GM18867 (cell line): Measurements from ENCODE around the gene POLR2I.
A peak's percentile ranks its signal among the peaks of the same experiment; 100 is the strongest.

Experiments
- ATAC-seq: cut with Tn5 transposase; IDR thresholded peaks from one replicate; pipeline ENCODE4 v1.9.1; 2021; ENCODE audit warnings: mild to moderate bottlenecking, moderate library complexity; ENCODE audit not compliant: unreplicated experiment

POLR2I gene

GRCh38 chr19:36114721-36115452 lies at the start of gene POLR2I:
Gene POLR2I, minus strand, starts transcription at chr19:36114875. Its CDS starts 19 bp downstream, at chr19:36114856.
- peak; percentile 78 for ATAC-seq

- no peak for ATAC-seq
These were observed 49.1 kb upstream of the POLR2I start for GRCh38 chr19:36163813-36164212.

GRCh38 chr19:36160821-36161596 lies 46.3 kb upstream of the POLR2I start:
- ATAC-seq: no peak

GRCh38 chr19:36153126-36153525 lies 38.5 kb upstream of the POLR2I start:
- no peak for ATAC-seq

- ATAC-seq: no peak
These were observed 37.8 kb upstream of the POLR2I start, which contains the start of gene COX7A1 for GRCh38 chr19:36152352-36153091. Gene COX7A1, minus strand, starts transcription at chr19:36152447. Its CDS starts 40 bp downstream, at chr19:36152407.

GRCh38 chr19:36152019-36152351 lies 37.3 kb upstream of the POLR2I start:
- ATAC-seq: no peak

GRCh38 chr19:36151144-36152018 lies 36.7 kb upstream of the POLR2I start:
- ATAC-seq: no peak

GRCh38 chr19:36150586-36150985 lies 35.9 kb upstream of the POLR2I start:
- no peak for ATAC-seq

- no peak for ATAC-seq
These were observed 35.2 kb upstream of the POLR2I start for GRCh38 chr19:36149673-36150406.

GRCh38 chr19:36144624-36145023 lies 29.9 kb upstream of the POLR2I start:
- no peak for ATAC-seq

- no peak for ATAC-seq
These were observed 27.8 kb upstream of the POLR2I start for GRCh38 chr19:36142496-36142895.

GRCh38 chr19:36142046-36142445 lies 27.4 kb upstream of the POLR2I start:
- no peak for ATAC-seq

GRCh38 chr19:36141039-36141927 lies 26.6 kb upstream of the POLR2I start:
- peak; percentile 54 for ATAC-seq

- no peak for ATAC-seq
These were observed 25.8 kb upstream of the POLR2I start for GRCh38 chr19:36140304-36141038.

GRCh38 chr19:36139473-36140303 lies 25.0 kb upstream of the POLR2I start, which contains the start of gene CAPNS1:
Gene CAPNS1, plus strand, starts transcription at chr19:36140066. Its CDS starts 946 bp downstream, at chr19:36141012.
- ATAC-seq: peak; percentile 81

GRCh38 chr19:36139120-36139472 lies 24.4 kb upstream of the POLR2I start:
- ATAC-seq: no peak

- no peak for ATAC-seq
These were observed 22.4 kb upstream of the POLR2I start for GRCh38 chr19:36136964-36137686.
